SK-N-SH (cell line): Measurements from ENCODE around the gene RASSF8. TPM values are rescaled to one million over a fixed set of nuclear protein-coding genes. Genes with fewer than 3 reads are reported as not detected.
A peak's percentile ranks its signal among the peaks of the same experiment; 100 is the strongest.

Experiments
- CTCF ChIA-PET: fragments of 300-600, 350-600 bp; formaldehyde crosslinking; extraction: SDS; loops from one replicate; lab custom pipeline; 2021; lab: Yijun Ruan, JAX
- POLR2A ChIA-PET: fragments of 350-600 bp; sonication (Branson Sonifier 250); formaldehyde crosslinking; extraction: SDS; loops from one replicate; lab custom pipeline; 2020; ENCODE audit warnings: antibody characterized with exemption, inconsistent platforms; lab: Yijun Ruan, JAX
- DNase-seq: peaks from one replicate; pipeline ENCODE4 v3.0.0; 2012
- H2AFZ ChIP-seq: fragments of 200-600 bp; sonication (generic); 2 replicates; pipeline ENCODE4 v1.8.1; 2016; ENCODE audit warnings: antibody characterized with exemption, mild to moderate bottlenecking, low read depth
- H3F3A ChIP-seq: fragments of 200-600 bp; sonication (generic); replicated peaks from 2 replicates; pipeline ENCODE3; 2016; ENCODE audit warnings: antibody characterized with exemption, mild to moderate bottlenecking; ENCODE audit not compliant: insufficient read depth
- H3K27ac ChIP-seq, 2 experiments: fragments of 200-500 bp in 1 of 2; fragments of 200-600 bp in 1 of 2; sonication (Bioruptor generic) in 1 of 2; sonication (generic), shearing (Covaris generic) in 1 of 2; 2 replicates each; pipeline versions ENCODE4 v1.5.1 to v1.6.1; 2014 to 2016; ENCODE audit warnings: low read depth in 2 of 2, inconsistent platforms in 1 of 2, low read length in 1 of 2, mild to moderate bottlenecking in 1 of 2, mixed read lengths in 1 of 2
- H3K27me3 ChIP-seq: fragments of 200-600 bp; sonication (generic), shearing (Covaris generic); 2 replicates; pipeline ENCODE4 v1.6.1; 2016; ENCODE audit warnings: mixed run types; ENCODE audit not compliant: insufficient read depth
- H3K36me3 ChIP-seq, 2 experiments: fragments of 200-500 bp in 1 of 2; fragments of 200-600 bp in 1 of 2; sonication (Bioruptor generic) in 1 of 2; sonication (generic) in 1 of 2; replicated peaks in 1 of 2; 2 replicates each; pipeline versions ENCODE3 to v1.5.1; 2014 to 2016; ENCODE audit warnings: low read length in 1 of 2, mild to moderate bottlenecking in 1 of 2; ENCODE audit not compliant: insufficient read depth in 2 of 2, control insufficient read depth in 1 of 2
- H3K4me1 ChIP-seq, 2 experiments: fragments of 200-500 bp in 1 of 2; fragments of 200-600 bp in 1 of 2; sonication (Bioruptor generic) in 1 of 2; sonication (generic), shearing (Covaris generic) in 1 of 2; 2 replicates each; pipeline versions ENCODE4 v1.5.1 to v1.6.1; 2014 to 2016; ENCODE audit warnings: low read depth in 1 of 2, low read length in 1 of 2, mixed run types in 1 of 2; ENCODE audit not compliant: insufficient read depth in 2 of 2, control insufficient read depth in 1 of 2
- H3K4me2 ChIP-seq: fragments of 200-600 bp; sonication (generic), shearing (Covaris generic); 2 replicates; pipeline ENCODE4 v1.6.1; 2017; ENCODE audit warnings: mixed run types
- H3K4me3 ChIP-seq, 2 experiments: fragments of 200-500 bp in 1 of 2; fragments of 200-600 bp in 1 of 2; sonication (Bioruptor generic) in 1 of 2; sonication (generic), shearing (Covaris generic) in 1 of 2; 2 replicates each; pipeline versions ENCODE4 v1.5.1 to v1.8.1; 2014 to 2016; ENCODE audit warnings: low read depth in 2 of 2, inconsistent platforms in 1 of 2, low read length in 1 of 2, mild to moderate bottlenecking in 1 of 2, mixed read lengths in 1 of 2, moderate library complexity in 1 of 2
- H3K79me2 ChIP-seq: fragments of 200-600 bp; sonication (generic); 2 replicates; pipeline ENCODE4 v1.8.1; 2017; ENCODE audit warnings: mild to moderate bottlenecking; ENCODE audit not compliant: insufficient read depth
- H3K9ac ChIP-seq: fragments of 200-600 bp; sonication (generic); 2 replicates; pipeline ENCODE4 v1.6.1; 2017; ENCODE audit warnings: mixed run types
- H3K9me2 ChIP-seq: fragments of 200-600 bp; sonication (generic); 2 replicates; pipeline ENCODE4 v1.6.1; 2017; ENCODE audit warnings: mixed run types
- H3K9me3 ChIP-seq: fragments of 200-600 bp; sonication (generic); 2 replicates; pipeline ENCODE4 v1.6.1; 2017; ENCODE audit warnings: mixed run types, mild to moderate bottlenecking, moderate library complexity
- H4K20me1 ChIP-seq: fragments of 200-600 bp; sonication (generic); 2 replicates; pipeline ENCODE4 v1.6.1; 2017; ENCODE audit warnings: mild to moderate bottlenecking, mixed run types; ENCODE audit not compliant: insufficient read depth
- ELF1 ChIP-seq: IDR thresholded peaks from 2 replicates; pipeline ENCODE4 v1.4.0; 2012
- FOSL2 ChIP-seq: IDR thresholded peaks from 2 replicates; pipeline ENCODE4 v1.4.0; 2012; ENCODE audit warnings: low read depth, mild to moderate bottlenecking, moderate library complexity, borderline replicate concordance
- GABPA ChIP-seq: IDR thresholded peaks from 2 replicates; pipeline ENCODE4 v1.4.0; 2012; ENCODE audit warnings: low read depth, mild to moderate bottlenecking
- PBX3 ChIP-seq: IDR thresholded peaks from 2 replicates; pipeline ENCODE4; 2012
- RAD21 ChIP-seq: IDR thresholded peaks from 2 replicates; pipeline ENCODE4 v1.6.1; 2012; ENCODE audit warnings: mild to moderate bottlenecking, low read length
- RFX5 ChIP-seq: IDR thresholded peaks from 2 replicates; pipeline ENCODE4 v1.6.1; 2012; ENCODE audit warnings: mild to moderate bottlenecking, improper control_type of control experiment, low read length
- RXRA ChIP-seq: IDR thresholded peaks from 2 replicates; pipeline ENCODE4 v1.4.0; 2012; ENCODE audit warnings: low read depth, mild to moderate bottlenecking, borderline replicate concordance
- SIN3A ChIP-seq: IDR thresholded peaks from 2 replicates; pipeline ENCODE4 v1.6.1; 2012; ENCODE audit warnings: low read depth, mild to moderate bottlenecking, low read length, moderate library complexity, borderline replicate concordance
- SMC3 ChIP-seq: IDR thresholded peaks from 2 replicates; pipeline ENCODE4 v1.6.1; 2012; ENCODE audit warnings: low read depth, low read length, improper control_type of control experiment
- TCF12 ChIP-seq: IDR thresholded peaks from 2 replicates; pipeline ENCODE4 v1.4.0; 2012
- USF1 ChIP-seq: IDR thresholded peaks from 2 replicates; pipeline ENCODE4 v1.4.0; 2012; ENCODE audit warnings: low read depth, borderline replicate concordance
- ZBTB33 ChIP-seq: IDR thresholded peaks from 2 replicates; pipeline ENCODE4 v1.4.0; 2012; ENCODE audit warnings: low read depth, borderline replicate concordance
- WGBS: methylation state at CpG from one replicate; pipeline ENCODE4 v1.1.6; 2017; ENCODE audit warnings: low lambda C conversion rate; 5-methylcytosine and 5-hydroxymethylcytosine counted together
- polyA plus RNA-seq, 3 experiments: library from polyadenylated mRNA; depleted of rRNA; stranded (reverse); fragments of >200 nt; gene quantifications; 2 replicates each; pipeline ENCODE4 v1.2.3, GENCODE V29; 2012

The RASSF8 gene
- polyA plus RNA-seq, 1 of the 3 experiments (the other 2 are of a cell fraction), result 15.3 TPM

GRCh38 chr12:25993901-25994651 lies 35.6 kb downstream of the RASSF8 start (continued):
- no peak for TF ChIP-seq ZBTB33
- peak; percentile 68 for TF ChIP-seq FOSL2
- no peak for TF ChIP-seq GABPA
- no peak for TF ChIP-seq RAD21
- no peak for TF ChIP-seq RFX5
- no peak for TF ChIP-seq USF1
- TF ChIP-seq RXRA, result peak; percentile 68; the same call in 1 of the 2 replicates
- no peak for TF ChIP-seq SIN3A
- TF ChIP-seq, all 33 proteins: peak for 10

GRCh38 chr12:25994901-25995625 lies 36.6 kb downstream of the RASSF8 start:
- H4K20me1 ChIP-seq, result peaks cover 28% of the 10 kb centered on the region
- H3K27me3 ChIP-seq, result no peaks in the 10 kb centered on the region
- H3K36me3 ChIP-seq, result peaks cover 0 to 4% of the 10 kb centered on the region in 2 experiments
- DNase-seq, result no peak
- H3K4me3 ChIP-seq, result 0 out of 4 replicates have a peak overlapping the region, but pooled peaks of 1 of the 2 experiments have one; percentile 10
- WGBS, result 89% methylated on average over 2 of the region's 2 CpGs
- peaks cover 98% of the 10 kb centered on the region for H3K79me2 ChIP-seq
- CTCF ChIA-PET, result interaction anchor here (0.8 kb wide), 1 partner anchor 559 kb away, joined by 3 read pairs; no protein-coding TSS in a partner anchor
- TF ChIP-seq USF1 (no peak), SMC3 (no peak), SIN3A (no peak), ELF1 (no peak), RAD21 (no peak), PBX3 (no peak), GABPA (no peak), ZBTB33 (no peak), RFX5 (no peak), TCF12 (no peak)
- TF ChIP-seq, all 33 proteins: peak for 0
- Histone ChIP-seq H2AFZ (no peak overlapping the region), H3K9me2 (no peaks in the 10 kb centered on the region), H3K4me2 (peak overlapping the region; percentile 62), H3K27ac (peak overlapping the region; percentile 76 to 97), H3K4me1 (peaks cover 10 to 54% of the 10 kb centered on the region in 2 experiments), H3K9ac (peak overlapping the region; percentile 68), H3F3A (peaks cover 65% of the 10 kb centered on the region), H3K9me3 (no peaks in the 10 kb centered on the region)
- POLR2A ChIA-PET, result no interaction called here
